ENCODE measurements around the gene OGT.
"Not testable (repeated sequence)": the region's sequence is repeated elsewhere in the genome, so short reads cannot be mapped to it uniquely, and the experiment has no call there.

The OGT gene

DNA sequence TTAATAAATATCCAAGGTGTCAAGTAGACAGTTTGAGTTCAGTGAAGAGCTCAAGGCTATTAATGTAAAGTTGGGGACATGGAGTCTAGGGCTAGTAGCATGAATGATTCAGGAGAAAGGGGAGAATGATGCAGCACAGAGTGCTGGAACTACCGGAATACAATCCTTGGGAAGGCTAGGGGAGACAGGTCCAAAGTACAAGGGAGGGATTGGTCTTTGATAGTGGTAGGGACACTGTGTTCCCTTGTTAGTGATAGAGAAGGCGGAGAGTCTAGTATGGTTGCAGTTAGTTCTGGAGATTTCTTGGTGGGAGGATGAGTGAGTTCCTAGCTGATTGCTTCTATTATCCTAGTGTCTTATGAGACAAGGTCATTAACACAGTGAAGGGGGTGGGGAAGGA lies 54.0 kb downstream of the OGT start:
- DNase-seq (ENCODE audit: low read depth in 2 of 2): no peak

DNA sequence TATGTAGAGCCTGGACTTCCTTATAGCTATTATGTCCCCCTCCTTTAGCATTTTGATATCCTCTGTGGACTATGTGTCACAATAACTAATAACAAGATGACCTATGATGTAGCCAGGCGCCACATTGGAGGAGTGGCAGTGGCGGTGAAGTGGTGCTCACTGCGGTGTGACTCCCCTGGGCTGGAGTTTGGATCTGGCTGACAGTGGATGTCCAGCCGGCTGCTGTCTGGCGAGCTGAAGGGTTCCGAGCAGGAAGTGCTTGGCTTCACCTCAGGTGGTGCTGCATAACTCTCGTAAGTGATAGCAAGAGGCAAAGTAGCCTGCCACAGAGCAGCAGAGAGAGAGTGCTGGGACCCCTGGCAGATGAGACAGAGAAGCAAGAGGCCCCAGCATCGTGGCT lies 60.3 kb downstream of the OGT start:
- not testable (repeated sequence) for DNase-seq (ENCODE audit: low read depth in 2 of 2)

DNA sequence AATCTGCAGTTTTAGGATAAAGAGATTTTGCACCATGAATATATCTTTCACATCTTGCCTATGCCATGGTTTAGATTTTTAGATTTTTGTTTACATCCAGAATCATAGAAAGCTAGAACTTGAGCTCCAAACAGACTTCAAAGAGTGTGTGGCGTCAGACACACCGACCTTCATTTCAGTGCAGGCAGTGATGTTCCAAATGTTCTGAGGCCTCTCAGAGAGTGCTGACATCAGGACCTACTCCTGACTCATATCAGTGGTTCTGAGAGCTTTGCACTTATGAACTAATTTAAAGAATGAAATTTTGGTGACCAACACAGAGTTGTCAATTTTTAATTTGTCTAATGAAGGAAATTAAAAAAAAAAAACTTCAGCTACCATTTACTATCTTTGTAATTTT lies 67.1 kb downstream of the OGT start:
- no peak for DNase-seq (ENCODE audit: low read depth in 2 of 2)

DNA sequence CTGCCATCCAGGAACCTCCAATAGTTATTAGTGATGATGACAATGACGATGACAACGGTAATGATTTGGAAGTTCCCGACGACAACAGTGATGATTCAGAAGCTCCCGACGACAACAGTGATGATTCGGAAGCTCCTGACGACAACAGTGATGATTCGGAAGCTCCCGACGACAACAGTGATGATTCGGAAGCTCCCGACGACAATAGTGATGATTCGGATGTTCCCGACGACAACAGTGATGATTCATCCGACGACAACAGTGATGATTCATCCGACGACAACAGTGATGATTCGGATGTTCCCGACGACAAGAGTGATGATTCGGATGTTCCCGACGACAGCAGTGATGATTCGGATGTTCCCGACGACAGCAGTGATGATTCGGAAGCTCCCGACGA lies 70.7 kb downstream of the OGT start:
- DNase-seq (ENCODE audit: low read depth in 2 of 2): no peak

DNA sequence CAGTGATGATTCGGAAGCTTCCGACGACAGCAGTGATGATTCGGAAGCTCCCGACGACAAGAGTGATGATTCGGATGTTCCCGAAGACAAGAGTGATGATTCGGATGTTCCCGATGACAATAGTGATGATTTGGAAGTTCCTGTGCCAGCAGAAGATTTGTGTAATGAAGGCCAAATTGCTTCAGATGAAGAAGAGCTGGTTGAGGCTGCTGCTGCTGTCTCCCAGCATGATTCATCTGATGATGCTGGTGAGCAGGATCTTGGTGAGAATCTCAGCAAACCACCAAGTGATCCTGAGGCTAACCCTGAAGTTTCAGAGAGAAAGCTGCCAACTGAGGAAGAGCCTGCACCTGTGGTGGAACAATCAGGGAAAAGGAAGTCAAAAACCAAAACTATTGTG lies 71.2 kb downstream of the OGT start:
- DNase-seq (ENCODE audit: low read depth in 2 of 2): no peak

DNA sequence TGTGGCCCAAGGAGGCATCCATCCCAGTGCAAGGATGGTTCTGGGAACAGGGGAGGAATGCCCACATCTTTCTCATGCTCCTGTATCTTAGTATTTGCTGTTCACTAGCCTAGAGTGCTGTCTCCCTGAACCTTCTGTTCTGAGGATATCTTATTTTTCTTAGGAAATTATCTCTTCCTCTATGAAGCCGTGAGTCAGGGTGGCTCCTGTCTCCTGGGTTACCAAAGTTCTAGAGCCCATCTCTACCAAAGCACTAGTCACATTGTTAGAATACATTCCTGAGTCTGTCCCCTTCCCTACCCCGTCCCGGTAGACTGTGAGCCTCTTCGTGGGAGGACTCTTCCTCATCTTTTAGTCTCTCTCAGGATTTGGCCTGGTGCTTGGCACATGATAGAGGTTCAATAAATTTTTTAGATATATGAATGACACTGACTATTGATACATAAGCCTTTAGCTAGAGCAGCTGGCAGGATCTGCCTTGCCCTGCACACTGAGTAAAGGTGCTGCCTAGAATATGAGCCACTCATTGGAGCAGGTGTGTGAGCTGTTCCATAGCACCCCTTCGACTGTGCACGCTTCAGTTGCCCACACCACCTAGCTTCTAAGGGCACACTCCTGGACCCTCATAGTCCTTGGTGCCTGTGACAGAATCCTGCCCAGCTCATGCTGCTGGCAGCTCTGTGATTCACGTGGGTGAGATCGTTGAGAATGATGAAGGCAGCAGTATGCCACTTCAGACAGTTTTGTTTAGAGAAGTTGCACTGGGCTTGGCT lies 72.1 kb downstream of the OGT start:
- DNase-seq (ENCODE audit: low read depth in 2 of 2): no peak

DNA sequence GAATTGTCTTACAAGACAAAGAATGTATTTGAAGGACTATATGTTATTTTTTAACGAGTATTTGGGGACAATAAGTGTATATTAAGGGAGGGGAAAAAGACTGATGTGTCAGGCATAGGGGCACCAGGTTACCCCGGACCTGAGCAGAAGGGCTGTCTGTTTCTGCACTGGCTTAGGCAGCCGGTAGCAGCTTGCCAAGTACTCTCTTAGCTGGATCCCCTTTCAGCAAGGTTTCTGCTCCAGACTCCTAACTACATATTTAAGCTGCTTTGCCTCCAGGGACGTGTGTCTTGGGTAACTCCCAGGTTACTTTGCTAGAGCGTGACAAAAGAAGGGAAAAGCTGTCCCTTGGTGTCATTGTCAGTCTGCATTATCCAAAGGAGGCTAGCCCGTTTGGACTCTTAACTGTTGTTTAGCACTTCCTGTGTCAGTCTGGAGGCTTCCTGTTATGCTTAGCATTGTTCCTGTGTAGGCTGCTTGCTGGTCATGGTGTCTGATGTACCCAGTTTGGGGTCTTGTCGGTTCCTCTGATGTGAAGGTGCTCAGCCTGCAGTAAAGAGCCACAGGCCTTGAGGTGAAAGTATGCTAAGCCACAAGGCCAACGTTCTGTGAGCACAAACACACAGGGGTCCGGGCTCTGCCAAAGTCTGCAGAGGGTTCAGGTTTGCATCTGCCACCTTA lies 73.8 kb downstream of the OGT start:
- DNase-seq (ENCODE audit: low read depth in 2 of 2): no peak

DNA sequence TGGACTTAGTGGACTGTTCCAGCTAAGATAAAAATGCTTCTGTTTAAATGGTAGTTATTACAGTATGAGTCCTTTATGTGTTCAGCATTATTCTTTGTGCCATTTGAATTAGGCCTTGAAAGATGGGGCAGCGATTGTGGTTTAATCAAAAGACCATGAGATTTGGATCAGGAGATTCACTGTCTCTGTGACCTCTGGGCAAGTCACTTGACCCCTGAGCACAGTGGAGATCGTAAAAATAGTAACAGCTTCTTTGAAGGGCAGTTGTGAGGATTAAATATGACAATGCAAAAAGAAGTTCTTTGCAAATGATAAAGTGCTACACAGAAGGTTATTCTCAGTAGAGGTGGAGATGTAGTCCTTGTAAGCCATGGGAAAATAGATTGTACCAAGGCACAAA lies 74.6 kb downstream of the OGT start:
- no peak for DNase-seq (ENCODE audit: low read depth in 2 of 2)

DNA sequence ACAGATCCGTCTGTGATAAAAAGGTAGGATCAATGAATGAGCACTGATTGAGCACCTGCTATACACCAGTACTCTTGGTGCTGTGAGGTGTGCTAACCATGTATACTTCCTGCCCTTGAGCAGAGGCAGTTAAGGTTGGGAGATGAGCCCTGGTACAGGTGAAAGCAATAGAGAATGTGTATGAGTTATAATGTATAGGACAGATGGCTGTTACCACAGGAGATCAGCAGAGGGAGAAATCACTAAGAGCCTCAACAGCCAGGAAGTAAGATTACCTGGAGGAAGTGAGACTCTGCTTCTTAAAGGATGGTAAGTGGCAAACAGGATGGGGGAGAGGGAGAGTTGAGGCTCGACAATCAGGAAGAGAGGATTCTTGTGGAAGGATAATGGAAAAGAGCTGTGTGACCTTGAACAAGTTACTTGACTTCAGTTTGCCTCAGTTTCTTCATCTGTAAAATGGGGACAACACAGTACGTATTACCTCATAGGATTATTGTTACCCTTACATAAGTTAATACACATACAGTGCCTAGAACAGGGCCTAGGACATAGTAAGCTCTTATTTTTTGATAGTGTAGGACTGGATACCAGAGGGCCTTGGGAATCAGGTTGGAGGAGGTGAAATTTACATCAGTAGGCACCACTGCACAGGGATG lies 76.3 kb downstream of the OGT start:
- DNase-seq (ENCODE audit: low read depth in 2 of 2): no peak

DNA sequence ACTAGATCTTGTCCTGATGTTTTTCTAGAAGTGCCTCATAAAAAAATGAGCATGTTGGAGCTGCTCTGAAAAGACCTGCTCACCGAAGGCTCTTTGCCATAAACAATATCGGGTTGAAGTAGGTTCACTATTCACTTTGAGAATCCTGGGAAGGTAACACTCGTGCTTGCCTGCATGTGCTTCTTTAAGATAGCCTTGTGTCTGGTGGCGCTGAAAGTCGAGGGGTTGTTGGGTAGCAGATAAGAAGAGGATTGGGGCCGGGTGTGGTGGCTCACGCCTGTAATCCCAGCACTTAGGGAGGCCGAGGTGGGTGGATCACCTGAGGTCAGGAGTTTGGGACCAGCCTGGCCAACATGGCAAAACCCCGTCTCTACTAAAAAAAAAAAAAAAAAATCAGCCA lies 78.8 kb downstream of the OGT start:
- not testable (repeated sequence) for DNase-seq (ENCODE audit: low read depth in 2 of 2)

DNA sequence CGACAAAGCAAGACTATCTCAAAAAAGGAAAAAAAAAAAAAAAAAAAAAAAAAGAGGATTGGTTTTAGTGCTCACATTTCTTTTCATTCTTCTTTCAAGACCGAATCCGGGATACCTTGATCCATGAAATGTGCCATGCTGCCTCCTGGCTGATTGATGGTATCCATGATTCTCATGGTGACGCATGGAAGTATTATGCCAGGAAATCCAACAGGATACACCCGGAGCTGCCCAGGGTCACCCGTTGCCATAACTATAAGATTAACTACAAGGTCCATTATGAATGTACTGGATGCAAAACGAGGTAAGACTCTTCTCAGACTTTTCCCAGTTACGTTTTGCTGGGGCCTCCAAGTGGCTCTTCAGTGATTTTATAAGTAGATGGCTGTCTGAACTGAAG lies 79.4 kb downstream of the OGT start:
- DNase-seq (ENCODE audit: low read depth in 2 of 2): no peak

DNA sequence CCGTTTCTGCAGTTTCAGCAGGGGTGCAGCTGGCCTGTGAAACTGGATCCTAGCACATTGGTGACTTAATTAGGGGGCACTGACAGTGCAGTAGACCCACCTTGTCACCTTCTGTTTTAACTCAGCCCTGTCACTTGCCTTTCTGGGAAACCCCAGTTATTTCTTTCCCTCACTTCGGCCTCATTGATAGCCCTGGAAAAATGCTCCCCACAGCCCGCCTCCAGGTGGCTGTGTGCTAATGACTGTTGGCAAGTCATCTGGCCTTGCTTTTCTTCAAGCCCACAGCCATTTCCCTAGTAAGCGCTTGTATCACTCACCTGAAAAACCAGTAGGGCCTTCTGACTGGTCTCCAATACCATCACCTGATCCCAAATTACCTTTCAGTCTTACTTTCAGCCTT lies 82.2 kb downstream of the OGT start:
- no peak for DNase-seq (ENCODE audit: low read depth in 2 of 2)

DNA sequence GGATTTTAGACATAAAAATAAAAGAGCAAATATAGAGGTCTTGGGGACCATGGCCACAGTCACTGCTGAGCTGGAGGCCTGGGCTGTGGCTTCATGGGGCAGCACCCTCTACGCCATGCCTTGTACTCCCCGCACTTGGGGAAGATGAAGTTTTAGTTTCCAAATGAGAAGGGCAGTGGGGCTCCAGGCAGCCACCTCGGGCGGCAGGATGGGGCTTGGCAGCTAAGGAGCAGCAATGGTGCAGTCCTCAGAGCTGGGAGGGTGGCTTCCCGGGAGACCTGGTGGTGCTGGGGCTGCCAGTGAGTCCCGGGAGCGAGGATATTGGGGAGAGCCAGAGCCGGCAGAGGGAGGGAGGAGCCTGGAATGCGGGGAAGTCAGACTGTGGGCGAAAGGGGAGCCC lies 83.0 kb downstream of the OGT start:
- DNase-seq (ENCODE audit: low read depth in 2 of 2): no peak

DNA sequence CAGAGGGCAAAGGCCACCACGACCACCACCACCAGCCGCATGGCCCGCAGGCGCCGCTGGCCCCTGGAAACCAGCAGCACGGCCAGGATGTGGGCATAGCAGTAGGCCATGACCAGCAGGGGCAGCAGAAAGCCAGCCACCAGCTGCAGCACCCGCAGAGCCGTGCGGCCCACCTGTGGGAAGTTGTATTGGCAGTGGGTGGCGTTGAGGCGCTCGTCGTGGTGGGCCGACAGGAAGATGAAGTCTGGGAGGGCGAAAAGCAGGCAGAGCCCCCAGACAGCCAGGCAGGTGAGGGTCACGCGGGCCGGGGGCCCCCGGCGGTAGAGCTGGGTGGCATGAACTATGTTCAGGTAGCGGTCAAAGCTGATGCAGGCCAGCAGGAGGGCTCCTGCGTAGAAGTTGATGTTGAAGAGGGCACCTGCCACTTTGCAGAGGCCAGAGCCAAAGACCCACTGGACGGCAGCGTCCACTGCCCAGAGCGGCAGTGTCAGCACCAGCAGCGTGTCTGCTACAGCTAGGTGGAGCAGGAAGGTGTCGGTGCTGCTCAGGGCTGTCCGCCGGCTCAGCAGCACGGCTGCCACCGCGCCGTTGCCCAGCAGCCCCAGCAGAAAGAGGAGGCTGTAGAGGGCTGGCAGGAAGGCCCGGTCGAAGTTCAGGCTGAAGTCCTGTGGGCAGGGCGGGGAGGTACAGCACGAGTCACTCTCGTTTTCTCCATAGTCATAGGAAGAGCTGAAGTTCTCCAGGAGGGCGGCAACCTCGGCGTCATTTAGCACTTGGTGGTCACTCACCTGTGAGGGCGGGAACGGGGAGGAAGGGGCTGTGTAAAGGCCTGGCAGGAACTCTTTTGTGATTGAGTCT lies 84.0 kb downstream of the OGT start:
- DNase-seq (ENCODE audit: low read depth in 2 of 2): no peak

DNA sequence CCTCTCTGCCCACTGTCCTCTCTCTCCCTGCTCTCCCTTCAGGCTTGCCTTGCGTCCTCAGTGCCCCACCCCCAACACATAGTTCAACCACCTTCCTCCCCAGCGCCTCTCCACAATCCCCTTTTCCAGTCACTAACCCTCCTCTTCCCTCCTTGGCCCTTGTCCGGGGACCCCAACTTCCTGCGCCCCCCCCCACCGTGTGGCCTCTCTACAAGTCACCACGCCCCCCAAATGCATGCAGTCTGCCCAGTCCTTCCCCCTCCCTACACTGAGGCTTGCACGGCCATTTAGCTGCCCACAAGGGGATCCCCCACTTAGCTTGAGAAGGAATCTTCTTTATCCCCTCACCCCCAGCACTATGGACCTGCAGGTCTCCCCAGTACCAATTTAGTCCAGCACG lies 84.8 kb downstream of the OGT start:
- DNase-seq (ENCODE audit: low read depth in 2 of 2): no peak

DNA sequence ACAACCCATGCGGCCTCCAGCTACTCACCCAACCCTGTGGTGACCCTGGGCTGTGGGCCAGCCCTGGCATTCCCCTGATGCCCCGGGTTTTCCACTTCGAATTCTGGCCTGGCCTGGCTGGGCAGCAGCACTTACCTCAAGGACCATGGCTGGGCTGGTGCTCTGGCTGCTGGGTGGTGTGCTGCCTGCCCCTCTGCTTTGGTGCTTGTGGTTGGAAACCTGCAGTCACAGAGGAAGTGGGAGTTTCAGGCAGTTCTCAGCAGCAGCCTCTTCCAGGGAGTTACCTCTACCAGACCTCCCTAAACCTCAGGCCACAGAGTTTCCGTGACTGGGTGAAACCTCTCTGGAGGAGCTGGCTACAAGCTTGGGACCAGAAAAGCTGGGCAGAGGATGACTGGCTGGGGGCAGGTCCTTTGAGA lies 85.4 kb downstream of the OGT start, which contains the start of gene CXCR3:
Gene CXCR3 (minus strand): TSS at position 209 of the 419 bp plus-strand sequence. CDS start 62 bp downstream, at position 147.
- DNase-seq (ENCODE audit: low read depth in 2 of 2): peak; percentile 47 to 58

DNA sequence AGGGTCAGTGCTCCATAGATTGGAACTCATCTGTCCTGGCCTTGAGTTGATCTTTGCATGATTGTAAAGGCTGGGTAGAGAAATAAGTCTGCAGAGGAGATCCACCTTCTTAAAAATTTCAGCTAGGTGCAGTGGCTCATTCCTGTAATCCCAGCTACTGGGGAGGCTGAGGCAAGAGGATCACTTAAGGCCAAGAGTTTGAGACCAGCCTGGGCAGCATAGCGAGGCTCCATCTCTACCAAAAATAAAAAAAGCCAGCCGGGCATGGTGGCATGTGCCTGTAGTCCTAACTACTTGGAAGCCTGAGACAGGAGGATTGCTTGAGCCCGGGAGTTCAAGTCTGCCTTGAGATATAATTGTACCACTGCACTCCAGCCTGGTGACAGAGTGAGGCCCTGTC lies 85.9 kb downstream of the OGT start:
- no peak for DNase-seq (ENCODE audit: low read depth in 2 of 2)

DNA sequence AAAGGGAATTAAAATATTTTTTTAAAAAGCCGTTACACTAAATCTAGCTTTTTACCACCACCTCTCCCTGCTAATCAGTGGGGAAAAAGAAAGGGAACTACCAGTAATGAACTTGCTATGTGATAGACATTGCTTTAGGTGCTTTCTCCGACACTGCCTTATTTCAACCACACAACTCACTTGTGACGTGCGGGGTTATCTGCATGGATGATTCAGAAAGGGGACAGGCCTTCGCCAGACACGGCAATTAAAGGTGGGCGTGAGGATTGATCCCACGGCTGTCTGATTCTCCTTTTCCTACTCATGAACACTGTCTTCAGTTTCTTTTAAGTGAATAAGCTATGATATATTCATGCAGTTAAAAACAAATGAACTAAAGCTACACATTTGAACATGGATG lies 86.3 kb downstream of the OGT start:
- DNase-seq (ENCODE audit: low read depth in 2 of 2): peak; percentile 40 to 43

DNA sequence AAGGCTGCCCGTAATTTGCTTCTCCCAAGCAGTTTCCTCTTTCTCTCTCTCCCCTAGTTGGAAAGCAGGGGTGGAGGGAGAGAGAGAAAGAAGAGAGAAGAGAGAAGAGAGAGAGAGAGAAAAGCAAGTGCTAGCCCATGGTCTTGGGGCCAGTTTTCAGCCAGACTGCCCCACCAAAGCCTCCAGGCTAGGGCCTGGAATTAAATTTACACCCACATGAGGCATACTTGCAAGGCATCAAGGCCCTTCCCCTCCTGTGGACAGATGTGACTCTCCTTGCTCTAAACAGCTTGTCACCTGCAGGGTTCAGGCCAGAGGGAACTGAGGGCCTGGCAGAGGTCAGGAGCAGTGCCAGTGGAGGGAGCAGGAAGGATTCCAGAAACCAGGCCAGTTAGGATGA lies 87.1 kb downstream of the OGT start:
- no peak for DNase-seq (ENCODE audit: low read depth in 2 of 2)

DNA sequence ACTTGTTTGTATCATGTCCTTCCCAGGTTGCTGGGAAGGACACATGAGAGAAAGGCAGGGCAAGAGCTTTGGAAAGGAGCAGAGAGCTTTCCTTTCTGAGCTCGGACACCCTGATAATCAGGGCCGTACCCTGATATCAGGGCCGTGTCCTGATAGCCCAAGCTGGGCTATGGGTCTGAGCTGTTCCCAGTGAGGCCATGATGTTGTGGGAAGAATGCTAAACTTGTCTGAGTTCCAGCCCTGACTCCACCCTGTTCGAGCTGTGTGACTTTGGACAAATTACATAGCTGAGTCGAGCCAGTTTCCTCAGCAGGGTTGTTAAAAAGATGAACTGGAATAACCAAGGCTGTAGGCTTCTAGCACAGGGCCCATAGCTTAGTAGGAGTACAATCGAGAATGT lies 88.7 kb downstream of the OGT start:
- DNase-seq (ENCODE audit: low read depth in 2 of 2): no peak

DNA sequence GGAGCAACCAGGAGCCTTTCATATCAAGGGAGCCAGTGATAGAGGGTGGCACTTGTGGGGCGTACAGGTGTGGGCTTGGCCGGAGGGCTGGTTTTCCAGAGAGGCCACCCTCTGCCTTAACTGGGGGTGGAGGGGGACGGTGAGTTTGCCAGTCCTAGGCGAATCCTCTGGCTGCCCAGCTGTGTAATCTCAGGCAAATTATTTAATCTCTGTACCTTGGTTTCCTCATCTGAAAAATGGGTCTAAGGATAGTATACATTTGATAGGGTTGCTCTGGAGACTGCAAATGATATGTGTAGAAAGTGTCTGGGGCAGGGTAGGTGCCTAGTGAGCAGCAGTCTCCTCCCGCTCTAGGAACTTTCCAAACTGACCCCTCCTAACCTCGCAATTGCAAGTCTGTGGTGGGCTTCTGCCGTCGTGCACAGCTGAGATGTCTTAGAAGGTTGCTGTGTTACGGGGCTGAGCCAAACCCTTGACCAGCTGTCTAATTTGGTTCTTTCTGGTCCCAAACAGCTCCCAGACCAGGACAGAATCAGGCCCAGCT lies 89.2 kb downstream of the OGT start:
- DNase-seq (ENCODE audit: low read depth in 2 of 2): no peak
